Left kidney (tissue), 2 donors: ENCODE measurements around the gene ITPK1. TPM values are rescaled to one million over a fixed set of nuclear protein-coding genes. Genes with fewer than 3 reads are reported as not detected.

Experiments
- DNase-seq: peaks from one replicate; pipeline ENCODE4 v3.0.0-alpha.2; 2013
- polyA plus RNA-seq: library from polyadenylated mRNA; unstranded; fragments of 120-200 nt; gene quantifications from one replicate; pipeline ENCODE4 v1.2.1, GENCODE V29; 2013; ENCODE audit not compliant: insufficient read length

The ITPK1 gene
- polyA plus RNA-seq, 1 donor, result 27.1 TPM

- DNase-seq, result no peak
Observed at GRCh38 chr14:92888896-92889295, 226.8 kb downstream of the ITPK1 start.

GRCh38 chr14:92887157-92887556 is 228.6 kb downstream of the ITPK1 start:
- no peak for DNase-seq

Other genes starting within 250 kb of the ITPK1 start
- not detected for gene CHGA, start 192.8 kb downstream of the ITPK1 start, polyA plus RNA-seq
- gene MOAP1, start 69.0 kb upstream of the ITPK1 start, polyA plus RNA-seq, result 43.4 TPM
- 38.4 TPM for gene LYSET, start 69.4 kb upstream of the ITPK1 start, polyA plus RNA-seq
- 20.5 TPM for gene GON7, start 91.1 kb upstream of the ITPK1 start, polyA plus RNA-seq
- 40.0 TPM for gene UBR7, start 91.3 kb upstream of the ITPK1 start, polyA plus RNA-seq
- gene BTBD7, start 217.1 kb upstream of the ITPK1 start, polyA plus RNA-seq, result 62.0 TPM
- gene COX8C, start 231.3 kb upstream of the ITPK1 start, polyA plus RNA-seq, result 0.71 TPM